ENCODE results near the gene DCBLD2.

- TF ChIP-seq POLR2AphosphoS5 (IDR thresholded peaks at IDR 0.05; ENCODE audit: insufficient read depth, low read depth, low read length) (no peak), CTCF (IDR thresholded peaks at IDR 0.05; ENCODE audit: extremely low read depth in 1 of 2, insufficient read depth in 1 of 2, low read depth in 1 of 2, low read length in 2 of 2) (no peak)
Observed at GRCh38 chr3:98903099-98903498, 1.6 kb upstream of the DCBLD2 start.
